B cell (primary cell): Measurements from ENCODE around the gene ATF3. TPM values are rescaled to one million over a fixed set of nuclear protein-coding genes. Genes with fewer than 3 reads are reported as not detected.

Experiments
- ATAC-seq: fragments of 200-7000 bp; cut with Tn5 transposase; one replicate; pipeline ENCODE4 v1.10.0; 2021; ENCODE audit warnings: low read depth, mild to moderate bottlenecking, moderate number of reproducible peaks, moderate library complexity
- CTCF ChIA-PET: fragments of 350-600 bp; sonication (Branson Sonifier 250); formaldehyde crosslinking; loops from one replicate; lab custom pipeline; 2021; ENCODE audit warnings: antibody characterized with exemption, inconsistent platforms; lab: Charles Lee
- POLR2A ChIA-PET: fragments of 350-600 bp; sonication (Branson Sonifier 250); formaldehyde crosslinking; loops from one replicate; lab custom pipeline; 2021; ENCODE audit warnings: antibody characterized with exemption; lab: Charles Lee
- DNase-seq: peaks from one replicate; pipeline ENCODE4 v3.0.0; 2013
- H2AFZ ChIP-seq: 2 replicates; pipeline ENCODE4 v1.6.1; 2012; ENCODE audit warnings: mild to moderate bottlenecking, low read depth, low read length; ENCODE audit not compliant: insufficient read depth, poor library complexity, severe bottlenecking
- H3K27ac ChIP-seq, 2 donors: 1 replicate in 1 of 2; 2 replicates in 1 of 2; pipeline ENCODE4 v1.5.1; 2012 to 2013; ENCODE audit warnings: low read length in 2 of 2, mild to moderate bottlenecking in 2 of 2, moderate library complexity in 1 of 2
- H3K27me3 ChIP-seq, 4 experiments: fragments of 200-600 bp in 1 of 4; sonication (generic) in 1 of 4; replicated peaks in 1 of 4; 1 replicate in 2 of 4; 2 replicates in 2 of 4; pipeline versions ENCODE4 v1.6.1 to v1.7.0; 2013 to 2016; ENCODE audit warnings: low read length in 3 of 4, mild to moderate bottlenecking in 2 of 4, mixed read lengths in 1 of 4, moderate library complexity in 1 of 4; ENCODE audit not compliant: insufficient read depth in 4 of 4, control insufficient read depth in 3 of 4; ENCODE audit errors: control extremely low read depth in 1 of 4
- H3K36me3 ChIP-seq, 2 experiments: replicated peaks in 1 of 2; 1 replicate in 1 of 2; 2 replicates in 1 of 2; pipeline versions ENCODE4 v1.6.1 to v1.7.1; 2013; ENCODE audit warnings: low read length in 1 of 2; ENCODE audit not compliant: insufficient read depth in 2 of 2, control insufficient read depth in 1 of 2; ENCODE audit errors: control extremely low read depth in 1 of 2, extremely low read depth in 1 of 2
- H3K4me1 ChIP-seq, 2 donors: fragments of 200-600 bp in 1 of 2; sonication (generic) in 1 of 2; 1 replicate in 1 of 2; 2 replicates in 1 of 2; pipeline versions ENCODE4 v1.5.1 to v1.6.1; 2013 to 2017; ENCODE audit warnings: low read length in 2 of 2; ENCODE audit not compliant: control insufficient read depth in 2 of 2, insufficient read depth in 2 of 2
- H3K4me2 ChIP-seq: replicated peaks from 2 replicates; pipeline ENCODE3; 2012; ENCODE audit warnings: mild to moderate bottlenecking, low read depth, low read length; ENCODE audit not compliant: poor library complexity, severe bottlenecking
- H3K4me3 ChIP-seq, 5 experiments: fragments of 200-600 bp in 1 of 5; sonication (generic) in 1 of 5; 1 replicate in 3 of 5; 2 replicates in 2 of 5; pipeline versions ENCODE4 v1.5.1 to v1.7.0; 2011 to 2016; ENCODE audit warnings: low read length in 4 of 5, mild to moderate bottlenecking in 4 of 5, low read depth in 2 of 5, control low read depth in 1 of 5, moderate library complexity in 1 of 5; ENCODE audit not compliant: insufficient read depth in 1 of 5; ENCODE audit errors: control extremely low read depth in 1 of 5, extremely low read depth in 1 of 5
- H3K79me2 ChIP-seq: fragments of 200-600 bp; sonication (generic); one replicate; pipeline ENCODE4 v1.6.0; 2016; ENCODE audit warnings: low read length; ENCODE audit not compliant: control insufficient read depth, insufficient read depth
- H3K9ac ChIP-seq: fragments of 200-600 bp; sonication (generic); 2 replicates; pipeline ENCODE4 v1.6.1; 2017; ENCODE audit warnings: mild to moderate bottlenecking, low read length, moderate library complexity
- H3K9me3 ChIP-seq, 3 donors: one replicate each; pipeline versions ENCODE4 v1.6.1 to v1.7.1; 2013; ENCODE audit warnings: low read length in 2 of 3; ENCODE audit not compliant: control insufficient read depth in 2 of 3, insufficient read depth in 1 of 3; ENCODE audit errors: control extremely low read depth in 1 of 3
- H4K20me1 ChIP-seq: 2 replicates; pipeline ENCODE4 v1.6.0; 2012; ENCODE audit warnings: mild to moderate bottlenecking, low read length; ENCODE audit not compliant: insufficient read depth, control insufficient read depth, poor library complexity, severe bottlenecking
- H3K27ac Mint-ChIP-seq: one replicate; pipeline ENCODE4 v1.8.0; 2021; ENCODE audit warnings: mixed read lengths
- H3K27me3 Mint-ChIP-seq: one replicate; pipeline ENCODE4 v1.8.0; 2021; ENCODE audit warnings: mixed read lengths
- H3K4me1 Mint-ChIP-seq: one replicate; pipeline ENCODE4 v1.8.0; 2021; ENCODE audit warnings: mixed read lengths
- H3K4me3 Mint-ChIP-seq: one replicate; pipeline ENCODE4 v1.8.0; 2021; ENCODE audit warnings: mixed read lengths
- H3K9me3 Mint-ChIP-seq: one replicate; pipeline ENCODE4 v1.8.0; 2022; ENCODE audit warnings: mixed read lengths; ENCODE audit not compliant: insufficient read depth
- EZH2 ChIP-seq: IDR thresholded peaks from 2 replicates; pipeline ENCODE4 v1.6.1; 2012; ENCODE audit warnings: borderline replicate concordance, low read depth, mild to moderate bottlenecking, moderate library complexity, low read length; ENCODE audit not compliant: insufficient read depth, poor library complexity, severe bottlenecking
- WGBS: methylation state at CpG from one replicate; pipeline ENCODE4 v1.1.5; 2013; ENCODE audit warnings: missing lambda C conversion rate; ENCODE audit not compliant: insufficient coverage; 5-methylcytosine and 5-hydroxymethylcytosine counted together
- intact Hi-C: fragments of 100-400 bp; cut with micrococcal nuclease; formaldehyde crosslinking; loops from one replicate; pipeline ENCODE4 v1.10.0; 2022
- polyA plus RNA-seq: library from polyadenylated mRNA; depleted of rRNA; stranded (reverse); fragments of >200 nt; gene quantifications from 2 replicates; pipeline ENCODE4 v1.2.3, GENCODE V29; 2012
- total RNA-seq, 2 donors: library from RNA; stranded (reverse); fragments of 120-200 nt in 1 of 2; gene quantifications; 1 replicate in 1 of 2; 2 replicates in 1 of 2; pipeline versions ENCODE4 v1.2.3 to v1.2.4, GENCODE V29; 2013 to 2022
- TF ChIP-seq, protein P1 (sequence below): fragments of 200-600 bp; IDR thresholded peaks from one replicate; pipeline ENCODE4 v1.8.0; 2022; ENCODE audit warnings: antibody characterized with exemption, mild to moderate bottlenecking

ATF3 gene
- total and polyA plus RNA-seq, 2 donors (not counting 1 experiment from before 2014, with no cell fraction given) = 4.5 to 42.3 TPM

DNA sequence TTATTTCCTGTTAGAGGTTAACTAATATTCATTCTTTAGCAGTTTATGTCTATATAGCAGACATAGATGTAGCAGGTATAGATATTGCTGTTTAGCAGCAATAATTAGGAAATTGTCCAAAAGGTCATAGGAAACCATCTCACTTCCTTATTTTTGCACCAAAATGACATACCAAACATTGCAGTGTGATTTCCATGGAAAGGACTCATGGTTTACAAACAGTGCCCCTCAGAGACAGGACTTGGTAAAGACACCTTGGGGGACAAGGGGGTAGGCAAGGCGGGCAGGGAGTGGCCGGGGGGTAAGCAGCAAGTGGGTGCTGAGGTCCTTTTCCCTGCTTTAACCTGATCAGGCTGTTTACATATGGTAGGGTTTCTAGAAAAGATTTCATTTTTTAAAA is 60.5 kb downstream of the ATF3 start:
- Mint-ChIP-seq H3K27ac (no peak overlapping the region), H3K4me3 (no peak overlapping the region), H3K4me1 (peaks cover 28% of the 10 kb centered on the region), H3K27me3 (no peaks in the 10 kb centered on the region), H3K9me3 (no peaks in the 10 kb centered on the region)
- H4K20me1 ChIP-seq = no peaks in the 10 kb centered on the region
- no peak overlapping the region for H2AFZ ChIP-seq
- H3K4me3 ChIP-seq = no peak overlapping the region
- H3K4me2 ChIP-seq = no peak overlapping the region
- H3K9ac ChIP-seq = no peak overlapping the region
- ATAC-seq (no peak), DNase-seq (no peak)
- H3K4me1 ChIP-seq = peaks cover 15 to 37% of the 10 kb centered on the region in 2 donors
- TF ChIP-seq, protein P1, sequence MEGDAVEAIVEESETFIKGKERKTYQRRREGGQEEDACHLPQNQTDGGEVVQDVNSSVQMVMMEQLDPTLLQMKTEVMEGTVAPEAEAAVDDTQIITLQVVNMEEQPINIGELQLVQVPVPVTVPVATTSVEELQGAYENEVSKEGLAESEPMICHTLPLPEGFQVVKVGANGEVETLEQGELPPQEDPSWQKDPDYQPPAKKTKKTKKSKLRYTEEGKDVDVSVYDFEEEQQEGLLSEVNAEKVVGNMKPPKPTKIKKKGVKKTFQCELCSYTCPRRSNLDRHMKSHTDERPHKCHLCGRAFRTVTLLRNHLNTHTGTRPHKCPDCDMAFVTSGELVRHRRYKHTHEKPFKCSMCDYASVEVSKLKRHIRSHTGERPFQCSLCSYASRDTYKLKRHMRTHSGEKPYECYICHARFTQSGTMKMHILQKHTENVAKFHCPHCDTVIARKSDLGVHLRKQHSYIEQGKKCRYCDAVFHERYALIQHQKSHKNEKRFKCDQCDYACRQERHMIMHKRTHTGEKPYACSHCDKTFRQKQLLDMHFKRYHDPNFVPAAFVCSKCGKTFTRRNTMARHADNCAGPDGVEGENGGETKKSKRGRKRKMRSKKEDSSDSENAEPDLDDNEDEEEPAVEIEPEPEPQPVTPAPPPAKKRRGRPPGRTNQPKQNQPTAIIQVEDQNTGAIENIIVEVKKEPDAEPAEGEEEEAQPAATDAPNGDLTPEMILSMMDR = no peak
- TF ChIP-seq EZH2 = no peak
- H3K27me3 ChIP-seq = peaks cover 0 to 14% (median 0%) of the 10 kb centered on the region in 4 experiments
- 78% methylated on average over 2 of the region's 2 CpGs for whole genome bisulfite sequencing
- no peaks in the 10 kb centered on the region for H3K9me3 ChIP-seq
- ChIA-PET CTCF (interaction anchor here (0.7 to 3.1 kb wide), 6 partner anchors 28 to 213 kb away, joined by 3 to 18 read pairs (median 3); no protein-coding TSS in a partner anchor), POLR2A (no interaction called here)
- no peaks in the 10 kb centered on the region for H3K36me3 ChIP-seq
- H3K27ac ChIP-seq = no peak overlapping the region
- H3K79me2 ChIP-seq = no peaks in the 10 kb centered on the region
- intact Hi-C loops = no loop called here

DNA sequence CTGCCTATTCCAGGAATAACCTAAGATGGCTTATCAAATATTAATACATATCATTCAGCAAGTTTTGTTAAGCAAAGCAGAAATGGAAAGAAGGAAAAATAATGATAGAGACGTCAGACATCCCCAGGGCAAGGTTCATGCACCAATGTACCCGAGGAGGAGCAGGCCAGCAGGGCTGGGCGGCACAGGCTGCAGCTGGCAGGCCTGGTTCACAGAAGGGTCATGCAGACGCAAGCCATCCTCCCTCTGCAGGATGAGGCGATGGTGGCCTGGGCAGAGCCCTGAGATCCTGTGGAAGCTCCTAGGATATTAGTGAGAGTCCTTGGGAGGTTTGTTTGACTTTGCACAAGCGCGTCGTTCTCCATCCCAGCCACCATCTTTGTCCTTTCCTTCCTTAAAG is 61.0 kb downstream of the ATF3 start:
- no peak overlapping the region for H3K4me3 ChIP-seq
- no peak overlapping the region for H3K9ac ChIP-seq
- CTCF ChIA-PET = interaction anchor here (1.3 kb wide), 1 partner anchor 29 kb away, joined by 3 read pairs; no protein-coding TSS in a partner anchor
- H2AFZ ChIP-seq = no peak overlapping the region
- H3K27ac ChIP-seq = no peak overlapping the region
- POLR2A ChIA-PET = no interaction called here
- no peaks in the 10 kb centered on the region for H3K79me2 ChIP-seq
- no peaks in the 10 kb centered on the region for H3K9me3 Mint-ChIP-seq
- 93% methylated on average over 3 of the region's 8 CpGs for WGBS
- peaks cover 15 to 37% of the 10 kb centered on the region in 2 donors for H3K4me1 ChIP-seq
- H3K36me3 ChIP-seq = no peaks in the 10 kb centered on the region
- no peaks in the 10 kb centered on the region for H3K27me3 Mint-ChIP-seq
- DNase-seq (no peak), ATAC-seq (no peak)
- no peaks in the 10 kb centered on the region for H3K9me3 ChIP-seq
- TF ChIP-seq, protein P1 = no peak
- TF ChIP-seq EZH2 = no peak
- H3K4me1 Mint-ChIP-seq = peaks cover 28% of the 10 kb centered on the region
- H3K4me3 Mint-ChIP-seq = no peak overlapping the region
- H3K27me3 ChIP-seq = peaks cover 0 to 14% (median 0%) of the 10 kb centered on the region in 4 experiments
- no peak overlapping the region for H3K27ac Mint-ChIP-seq
- H4K20me1 ChIP-seq = no peaks in the 10 kb centered on the region
- no peak overlapping the region for H3K4me2 ChIP-seq
- intact Hi-C loops = no loop called here
